GM18951 (cell line): ENCODE data around the gene CDH12.
"Not testable (repeated sequence)": the region's sequence is repeated elsewhere in the genome, so short reads cannot be mapped to it uniquely, and the experiment has no call there.

Experiments used
- POLR2A ChIP-seq: IDR thresholded peaks from 4 replicates; pipeline ENCODE4 v1.6.1; 2011; ENCODE audit warnings: mild to moderate bottlenecking; ENCODE audit not compliant: insufficient read length, insufficient read depth; ENCODE audit errors: extremely low read depth
- in situ Hi-C: fragments of 300-500 bp; cut with MboI; formaldehyde crosslinking; loops from one replicate; pipeline ENCODE4 v1.12.0; 2022; ENCODE audit warnings: low sequenced_read_pairs, mixed read lengths, inconsistent platforms; ENCODE audit not compliant: unreplicated experiment

The CDH12 gene

GRCh38 chr5:22852807-22853660, at the start of gene CDH12:
CDH12 (minus strand) TSS chr5:22853344.
- no peak for TF ChIP-seq POLR2A
- in situ Hi-C loops: no loop called here

GRCh38 chr5:22901885-22902284, 48.7 kb upstream of the CDH12 start:
- no peak for TF ChIP-seq POLR2A
- in situ Hi-C loops: no loop called here

- no peak for TF ChIP-seq POLR2A
- in situ Hi-C loops: no loop called here
These were observed 47.7 kb upstream of the CDH12 start for GRCh38 chr5:22900801-22901310.

DNA sequence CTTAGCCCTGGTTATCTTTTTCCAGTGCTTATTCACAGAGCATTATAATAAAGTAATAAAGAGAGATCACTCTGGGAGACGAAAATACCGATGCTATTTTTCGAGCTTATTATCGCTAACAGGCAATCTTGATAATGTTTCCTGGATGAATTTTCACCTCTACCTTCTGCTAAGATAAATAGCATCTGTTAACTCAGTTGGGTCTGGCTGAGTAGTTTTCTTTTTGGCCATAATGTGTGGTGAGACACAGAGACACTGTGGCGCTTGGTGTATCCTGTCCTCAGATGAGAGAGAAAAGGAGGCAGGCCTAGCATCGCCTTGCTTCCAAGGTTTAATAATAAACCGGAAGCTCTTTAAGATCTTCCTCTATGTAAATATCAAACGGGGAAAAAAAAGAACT, 46.2 kb upstream of the CDH12 start:
- TF ChIP-seq POLR2A: no peak
- in situ Hi-C loops: no loop called here

DNA sequence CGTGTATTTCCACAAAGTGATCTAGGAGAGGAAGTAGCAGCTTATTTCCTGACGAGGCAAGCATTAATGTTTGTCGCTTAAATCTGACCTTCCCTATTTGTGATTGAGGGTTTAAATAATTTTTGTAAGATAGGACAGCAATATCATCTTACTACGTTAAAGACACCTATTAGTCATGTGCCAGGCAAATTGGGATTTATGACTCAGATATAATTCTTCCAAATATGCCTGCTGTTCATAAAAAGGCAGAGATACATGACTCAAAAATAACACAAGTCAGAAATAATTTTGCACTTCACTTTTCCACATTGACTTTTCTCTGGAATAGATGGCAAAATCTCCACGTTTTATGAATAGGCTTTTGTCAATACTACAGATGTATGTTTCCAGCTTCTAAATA, 43.0 kb upstream of the CDH12 start:
- in situ Hi-C loops: no loop called here
- no peak for TF ChIP-seq POLR2A

DNA sequence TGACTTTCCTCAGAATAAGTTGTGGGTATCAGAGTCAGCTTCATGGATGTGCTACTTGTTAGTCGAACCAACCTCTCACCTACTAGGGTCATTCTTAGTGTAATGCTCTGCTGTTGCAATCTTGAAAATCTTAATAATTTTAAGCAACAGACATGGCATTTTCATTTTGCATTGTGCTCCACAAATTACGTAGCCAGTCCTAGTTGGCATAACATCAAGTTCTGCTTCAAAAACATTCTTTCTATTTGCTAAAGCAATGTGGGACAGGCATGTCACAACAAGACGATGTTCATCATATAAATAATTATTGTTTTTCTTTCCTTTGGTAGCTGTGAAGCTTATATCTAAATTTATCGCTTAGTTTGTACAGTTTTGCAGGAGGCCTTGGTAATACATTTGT, 39.3 kb upstream of the CDH12 start:
- no peak for TF ChIP-seq POLR2A
- in situ Hi-C loops: no loop called here

- in situ Hi-C loops: no loop called here
- TF ChIP-seq POLR2A: no peak
These were observed 36.6 kb upstream of the CDH12 start for GRCh38 chr5:22889720-22890119.

DNA sequence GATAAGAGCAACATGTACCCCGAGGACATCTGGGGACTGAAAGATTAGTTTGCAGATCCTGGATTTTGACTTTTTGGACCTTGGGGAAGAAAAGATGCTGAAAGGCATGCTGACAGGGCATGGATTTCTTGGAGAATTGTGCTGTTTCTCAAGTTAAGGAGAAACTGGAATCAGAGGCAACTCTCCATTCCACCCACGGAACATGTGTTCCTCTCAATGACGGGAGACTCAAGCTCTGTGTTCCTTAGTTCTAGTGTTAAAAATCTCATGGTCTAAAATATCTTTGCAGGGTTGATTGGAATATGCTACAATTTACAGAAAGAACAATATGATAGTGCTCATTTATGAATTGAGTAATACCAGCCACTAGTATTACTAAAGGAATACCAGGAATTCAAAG, 34.4 kb upstream of the CDH12 start:
- TF ChIP-seq POLR2A: no peak
- in situ Hi-C loops: no loop called here

DNA sequence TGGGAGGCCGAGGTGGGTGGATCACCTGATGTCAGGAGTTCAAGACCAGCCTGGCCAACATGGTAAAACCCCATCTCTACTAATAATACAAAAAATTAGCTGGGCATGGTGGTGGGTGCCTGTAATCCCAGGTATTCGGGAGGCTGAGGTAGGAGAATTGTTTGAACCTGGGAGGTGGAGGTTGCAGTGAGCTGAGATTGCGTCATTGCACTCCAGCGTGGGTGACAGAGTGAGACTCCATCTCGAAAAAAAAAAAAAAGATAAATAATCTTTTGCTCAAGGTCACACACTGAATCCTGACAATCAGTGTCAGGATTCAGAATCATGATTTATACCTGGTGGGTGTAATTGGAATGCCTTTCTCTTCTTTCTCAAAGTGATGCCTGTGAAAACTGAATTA, 5.8 kb upstream of the CDH12 start:
- in situ Hi-C loops: not testable (repeated sequence)

- TF ChIP-seq POLR2A: no peak
- in situ Hi-C loops: no loop called here
These were observed 2.7 kb upstream of the CDH12 start for GRCh38 chr5:22855824-22856223.

DNA sequence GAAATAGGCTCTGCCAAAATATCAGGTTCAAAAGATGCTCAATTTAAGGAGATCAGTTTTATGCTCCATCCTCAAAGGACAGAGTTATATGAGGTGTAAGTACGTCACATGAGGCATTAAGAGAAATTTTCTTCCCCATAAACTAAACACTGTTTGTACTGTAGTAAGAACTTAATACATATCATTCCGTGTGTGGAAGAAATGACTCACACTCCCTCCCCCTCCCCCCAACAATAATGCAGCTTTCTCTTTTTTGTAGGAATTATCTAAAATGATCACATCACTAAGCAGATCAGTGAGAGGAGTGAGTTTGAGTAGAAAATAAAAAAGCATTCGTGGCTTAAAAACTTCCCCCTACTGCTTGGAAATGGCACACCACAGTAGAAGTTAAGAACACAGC, 2.2 kb downstream of the CDH12 start:
- no peak for TF ChIP-seq POLR2A
- in situ Hi-C loops: no loop called here

DNA sequence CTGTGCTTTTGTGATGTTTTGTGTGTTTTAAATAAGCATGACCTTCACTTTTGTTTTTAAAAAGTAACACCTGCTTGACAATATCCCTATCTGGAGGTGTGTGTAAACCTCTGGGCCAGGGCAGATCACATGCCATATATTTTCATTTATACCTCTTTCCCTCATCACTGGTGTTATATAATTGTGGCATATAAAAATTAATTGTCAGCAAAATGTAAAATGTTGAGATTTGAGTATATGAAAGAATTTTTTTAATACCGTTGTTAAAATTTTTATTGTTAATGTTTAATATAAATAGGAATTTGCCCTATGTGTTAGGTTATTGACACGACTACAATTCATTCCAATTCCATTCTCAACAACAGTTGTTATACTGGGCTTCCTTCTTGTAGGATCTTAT, 6.5 kb downstream of the CDH12 start:
- in situ Hi-C loops: no loop called here
- TF ChIP-seq POLR2A: no peak

GRCh38 chr5:22844636-22845035, 8.5 kb downstream of the CDH12 start:
- TF ChIP-seq POLR2A: no peak
- in situ Hi-C loops: no loop called here

DNA sequence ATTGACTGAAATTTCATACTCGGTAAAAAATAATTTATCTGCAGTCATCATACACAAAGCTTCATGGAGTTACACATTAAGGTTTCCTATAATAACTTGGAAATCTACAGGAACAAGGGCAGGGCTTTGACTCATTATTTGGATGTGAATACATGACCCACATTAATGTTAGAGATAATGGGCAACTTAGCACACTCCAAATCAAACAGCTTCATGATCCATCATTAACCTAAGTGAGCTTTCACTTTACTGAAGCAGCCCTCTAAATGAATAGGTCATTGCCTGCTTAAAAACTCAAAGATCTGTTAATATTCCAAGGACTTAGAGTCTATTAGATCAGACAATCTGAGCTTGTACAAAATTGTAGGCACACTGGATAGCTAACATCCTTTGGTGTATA, 9.0 kb downstream of the CDH12 start:
- TF ChIP-seq POLR2A: no peak
- in situ Hi-C loops: no loop called here
